ENCODE measurements around the gene PTPRN2. TPM values are rescaled to one million over a fixed set of nuclear protein-coding genes. Genes with fewer than 3 reads are reported as not detected.
"Not testable (repeated sequence)": the region's sequence is repeated elsewhere in the genome, so short reads cannot be mapped to it uniquely, and the experiment has no call there.

Gene PTPRN2
- total RNA-seq, 1 experiment from 2014 or later: 2.1 TPM

DNA sequence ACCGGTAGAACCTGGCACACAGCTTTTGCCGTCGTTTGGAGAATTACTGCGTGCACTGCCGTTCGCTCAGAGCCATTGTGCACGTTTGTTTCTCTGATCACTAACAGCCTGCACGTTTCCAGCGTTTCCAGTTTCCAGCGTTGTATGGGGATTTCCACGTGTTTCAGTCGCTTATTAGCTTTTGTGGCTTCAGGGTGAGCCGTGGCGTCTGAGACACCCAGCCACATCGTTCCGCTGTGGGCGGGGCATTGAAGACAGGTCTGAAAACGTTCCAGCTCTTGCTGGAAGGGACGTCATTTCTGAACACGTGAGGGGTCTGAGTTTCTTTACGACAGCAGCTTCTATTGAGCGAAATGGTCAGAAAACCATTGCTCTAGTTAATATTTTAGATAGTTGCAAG, 1086.0 kb downstream of the PTPRN2 start:
- no peak overlapping the region for H3K4me3 ChIP-seq (replicated peaks in 1 of 2; ENCODE audit: low read depth in 1 of 2, low read length in 2 of 2)
- H3K27me3 ChIP-seq (ENCODE audit: insufficient read depth, low read length): no peaks in the 10 kb centered on the region
- H3K9me3 ChIP-seq (ENCODE audit: control insufficient read depth in 1 of 2, insufficient read depth in 1 of 2, low read depth in 1 of 2, low read length in 2 of 2): 0 out of 4 replicates have a peak, but pooled peaks cover 0 to 4% of the 10 kb centered on the region in 2 experiments
- ChIA-PET POLR2A (no interaction called here), CTCF (no interaction called here), RAD21 (ENCODE audit: low non-redundant PET in 1 of 2, low total read pairs in 2 of 2, uncharacterized antibody in 2 of 2, unreplicated experiment in 2 of 2) (no interaction called here)
- no peaks in the 10 kb centered on the region for H3K79me2 ChIP-seq (ENCODE audit: insufficient read depth, low read length)
- H2AFZ ChIP-seq (ENCODE audit: low read depth, low read length, poor library complexity, severe bottlenecking): no peak overlapping the region
- no peaks in the 10 kb centered on the region for H3K36me3 ChIP-seq (ENCODE audit: control insufficient read depth in 1 of 2, insufficient read depth in 2 of 2, low read length in 2 of 2)
- no peak overlapping the region for H3K9ac ChIP-seq (ENCODE audit: low read length)
- TF ChIP-seq FOSL1 (IDR thresholded peaks at IDR 0.05; ENCODE audit: low read depth) (no peak), EGR1 (IDR thresholded peaks at IDR 0.05; ENCODE audit: low read depth) (no peak), YY1 (IDR thresholded peaks at IDR 0.05; ENCODE audit: extremely low read depth, insufficient replicate concordance, low read depth, low read length) (no peak), CBX3 (IDR thresholded peaks at IDR 0.05; ENCODE audit: low read depth) (no peak)
- TF ChIP-seq, protein P1, sequence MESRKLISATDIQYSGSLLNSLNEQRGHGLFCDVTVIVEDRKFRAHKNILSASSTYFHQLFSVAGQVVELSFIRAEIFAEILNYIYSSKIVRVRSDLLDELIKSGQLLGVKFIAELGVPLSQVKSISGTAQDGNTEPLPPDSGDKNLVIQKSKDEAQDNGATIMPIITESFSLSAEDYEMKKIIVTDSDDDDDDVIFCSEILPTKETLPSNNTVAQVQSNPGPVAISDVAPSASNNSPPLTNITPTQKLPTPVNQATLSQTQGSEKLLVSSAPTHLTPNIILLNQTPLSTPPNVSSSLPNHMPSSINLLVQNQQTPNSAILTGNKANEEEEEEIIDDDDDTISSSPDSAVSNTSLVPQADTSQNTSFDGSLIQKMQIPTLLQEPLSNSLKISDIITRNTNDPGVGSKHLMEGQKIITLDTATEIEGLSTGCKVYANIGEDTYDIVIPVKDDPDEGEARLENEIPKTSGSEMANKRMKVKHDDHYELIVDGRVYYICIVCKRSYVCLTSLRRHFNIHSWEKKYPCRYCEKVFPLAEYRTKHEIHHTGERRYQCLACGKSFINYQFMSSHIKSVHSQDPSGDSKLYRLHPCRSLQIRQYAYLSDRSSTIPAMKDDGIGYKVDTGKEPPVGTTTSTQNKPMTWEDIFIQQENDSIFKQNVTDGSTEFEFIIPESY (IDR thresholded peaks at IDR 0.05; ENCODE audit: extremely low read depth, insufficient replicate concordance, low read length): no peak
- no peak overlapping the region for H3K27ac ChIP-seq (ENCODE audit: low read depth, low read length)
- BruUV-seq (replicated peaks): no TSS peak
- no peaks in the 10 kb centered on the region for H4K20me1 ChIP-seq (ENCODE audit: insufficient read depth)
- H3K9me2 ChIP-seq (ENCODE audit: insufficient read depth): no peaks in the 10 kb centered on the region
- no peak overlapping the region for H3K4me2 ChIP-seq (ENCODE audit: low read length)
- intact Hi-C loops (cut with micrococcal nuclease): no loop called here
- H3K4me1 ChIP-seq (ENCODE audit: control insufficient read depth in 1 of 2, insufficient read depth in 2 of 2, low read length in 2 of 2): no peaks in the 10 kb centered on the region
- DNase-seq (ENCODE audit: low read depth, low spot score) (no peak), ATAC-seq (no peak)

- H3K4me1 ChIP-seq (ENCODE audit: control insufficient read depth in 1 of 2, insufficient read depth in 2 of 2, low read length in 2 of 2); BruUV-seq (replicated peaks); H3K27me3 ChIP-seq (ENCODE audit: insufficient read depth, low read length); H3K4me3 ChIP-seq (replicated peaks in 1 of 2; ENCODE audit: low read depth in 1 of 2, low read length in 2 of 2); H3K27ac ChIP-seq (ENCODE audit: low read depth, low read length); H4K20me1 ChIP-seq (ENCODE audit: insufficient read depth); H2AFZ ChIP-seq (ENCODE audit: low read depth, low read length, poor library complexity, severe bottlenecking); CTCF ChIA-PET; H3K79me2 ChIP-seq (ENCODE audit: insufficient read depth, low read length); DNase-seq (ENCODE audit: low read depth, low spot score); POLR2A ChIA-PET; H3K4me2 ChIP-seq (ENCODE audit: low read length); RAD21 ChIA-PET (ENCODE audit: low non-redundant PET in 1 of 2, low total read pairs in 2 of 2, uncharacterized antibody in 2 of 2, unreplicated experiment in 2 of 2); H3K9me2 ChIP-seq (ENCODE audit: insufficient read depth); ATAC-seq; H3K9ac ChIP-seq (ENCODE audit: low read length); H3K36me3 ChIP-seq (ENCODE audit: control insufficient read depth in 1 of 2, insufficient read depth in 2 of 2, low read length in 2 of 2); H3K9me3 ChIP-seq (ENCODE audit: control insufficient read depth in 1 of 2, insufficient read depth in 1 of 2, low read depth in 1 of 2, low read length in 2 of 2); intact Hi-C loops (cut with micrococcal nuclease): not testable (repeated sequence)
Measured at GRCh38 chr7:157500989-157501540, 1086.6 kb downstream of the PTPRN2 start.
